ENCODE data around the gene MAGEB1.

DNA sequence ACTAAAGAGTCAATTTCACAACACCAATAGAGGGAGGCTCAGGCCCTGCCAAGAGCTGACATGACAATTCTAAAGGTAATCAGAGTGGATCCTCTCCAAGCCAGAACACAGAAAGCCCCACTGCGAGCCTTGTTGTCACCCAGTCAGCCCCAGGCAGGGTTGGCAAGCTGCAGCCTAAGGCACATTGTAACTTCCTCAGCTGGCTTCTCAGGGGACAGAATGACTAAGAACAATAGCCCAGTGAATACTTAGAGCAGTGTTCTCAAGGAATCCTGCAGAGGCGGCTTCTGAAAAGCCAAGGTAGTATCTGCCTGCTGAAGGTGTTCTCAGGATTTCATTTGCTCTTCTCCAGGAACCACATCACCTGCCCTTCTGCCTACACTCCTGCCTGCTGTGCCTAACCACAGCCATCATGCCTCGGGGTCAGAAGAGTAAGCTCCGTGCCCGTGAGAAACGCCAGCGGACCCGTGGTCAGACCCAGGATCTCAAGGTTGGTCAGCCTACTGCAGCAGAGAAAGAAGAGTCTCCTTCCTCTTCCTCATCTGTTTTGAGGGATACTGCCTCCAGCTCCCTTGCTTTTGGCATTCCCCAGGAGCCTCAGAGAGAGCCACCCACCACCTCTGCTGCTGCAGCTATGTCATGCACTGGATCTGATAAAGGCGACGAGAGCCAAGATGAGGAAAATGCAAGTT is 5.1 kb upstream of the MAGEB1 start, which contains the start of gene MAGEB4:
- no peak for TF ChIP-seq POLR2A (IDR thresholded peaks at IDR 0.05)
- no peak for TF ChIP-seq POLR2AphosphoS5 (IDR thresholded peaks at IDR 0.05)
- TF ChIP-seq, protein P1, sequence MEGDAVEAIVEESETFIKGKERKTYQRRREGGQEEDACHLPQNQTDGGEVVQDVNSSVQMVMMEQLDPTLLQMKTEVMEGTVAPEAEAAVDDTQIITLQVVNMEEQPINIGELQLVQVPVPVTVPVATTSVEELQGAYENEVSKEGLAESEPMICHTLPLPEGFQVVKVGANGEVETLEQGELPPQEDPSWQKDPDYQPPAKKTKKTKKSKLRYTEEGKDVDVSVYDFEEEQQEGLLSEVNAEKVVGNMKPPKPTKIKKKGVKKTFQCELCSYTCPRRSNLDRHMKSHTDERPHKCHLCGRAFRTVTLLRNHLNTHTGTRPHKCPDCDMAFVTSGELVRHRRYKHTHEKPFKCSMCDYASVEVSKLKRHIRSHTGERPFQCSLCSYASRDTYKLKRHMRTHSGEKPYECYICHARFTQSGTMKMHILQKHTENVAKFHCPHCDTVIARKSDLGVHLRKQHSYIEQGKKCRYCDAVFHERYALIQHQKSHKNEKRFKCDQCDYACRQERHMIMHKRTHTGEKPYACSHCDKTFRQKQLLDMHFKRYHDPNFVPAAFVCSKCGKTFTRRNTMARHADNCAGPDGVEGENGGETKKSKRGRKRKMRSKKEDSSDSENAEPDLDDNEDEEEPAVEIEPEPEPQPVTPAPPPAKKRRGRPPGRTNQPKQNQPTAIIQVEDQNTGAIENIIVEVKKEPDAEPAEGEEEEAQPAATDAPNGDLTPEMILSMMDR (IDR thresholded peaks at IDR 0.05): no peak
- TF ChIP-seq EP300 (IDR thresholded peaks at IDR 0.05): no peak
